HuH-7.5 (cell line): ENCODE measurements around the gene ZNF628.
A peak's percentile ranks its signal among the peaks of the same experiment; 100 is the strongest.

Experiments
- DNase-seq: peaks from one replicate; pipeline ENCODE4 v3.0.0; 2011; ENCODE audit warnings: low spot score

ZNF628 gene

DNA sequence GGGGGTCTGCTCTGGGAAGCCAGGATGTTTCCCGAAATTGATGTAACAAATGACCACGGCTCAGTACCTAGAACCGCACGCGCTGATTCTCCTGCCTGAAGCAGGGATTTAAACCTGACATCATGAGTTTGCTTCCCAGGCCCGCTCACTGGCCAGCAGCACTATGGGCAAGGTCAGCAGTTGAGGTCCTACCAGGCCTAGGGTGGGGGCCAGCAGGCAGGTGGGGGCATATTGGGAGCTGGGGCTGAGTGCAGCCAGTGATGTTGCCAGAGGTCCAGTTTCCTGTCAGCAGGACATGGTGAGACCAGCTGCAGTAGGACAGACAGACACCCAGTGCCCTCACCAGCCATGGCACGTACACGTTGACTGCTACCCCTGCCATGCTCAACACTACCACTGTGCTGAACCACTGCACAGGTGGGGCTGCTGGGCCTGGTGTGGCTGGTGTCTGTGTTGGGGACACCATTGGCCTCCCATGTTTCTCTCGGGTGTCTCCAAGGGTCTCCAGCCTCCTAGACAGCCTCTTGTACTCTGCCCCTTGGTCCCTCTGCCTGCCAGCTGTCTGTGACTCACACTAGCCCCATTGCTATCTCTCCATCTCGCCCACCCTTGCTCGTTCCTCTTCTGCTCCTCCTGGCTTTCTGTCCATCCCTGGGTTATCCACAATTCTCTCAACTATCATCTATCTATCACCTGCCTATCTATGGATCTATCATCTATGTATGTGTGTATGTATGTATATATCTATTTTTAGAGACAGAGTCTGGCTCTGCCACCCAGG, 10.8 kb upstream of the ZNF628 start:
- DNase-seq, result no peak

DNA sequence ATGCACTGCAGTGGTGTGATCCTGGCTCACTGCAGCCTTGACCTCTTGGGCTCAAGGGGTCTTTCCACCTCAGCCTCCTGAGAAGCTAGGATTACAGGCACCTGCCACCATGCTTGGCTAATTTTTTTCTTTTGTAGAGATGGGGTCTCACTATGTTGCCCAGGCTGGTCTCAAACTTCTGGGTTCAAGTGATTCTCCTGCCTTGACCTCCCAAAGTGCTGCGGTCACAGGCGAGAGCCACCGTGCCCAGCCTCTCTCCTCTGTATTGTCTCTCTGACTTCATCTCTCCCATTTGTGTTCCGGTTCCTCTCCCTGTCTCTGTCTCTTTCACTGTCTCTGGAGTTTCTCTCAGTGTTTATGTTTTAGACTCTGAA, 10.2 kb upstream of the ZNF628 start:
- no peak for DNase-seq

GRCh38 chr19:55467236-55468053, 9.0 kb upstream of the ZNF628 start:
- DNase-seq, result peak; percentile 88

DNA sequence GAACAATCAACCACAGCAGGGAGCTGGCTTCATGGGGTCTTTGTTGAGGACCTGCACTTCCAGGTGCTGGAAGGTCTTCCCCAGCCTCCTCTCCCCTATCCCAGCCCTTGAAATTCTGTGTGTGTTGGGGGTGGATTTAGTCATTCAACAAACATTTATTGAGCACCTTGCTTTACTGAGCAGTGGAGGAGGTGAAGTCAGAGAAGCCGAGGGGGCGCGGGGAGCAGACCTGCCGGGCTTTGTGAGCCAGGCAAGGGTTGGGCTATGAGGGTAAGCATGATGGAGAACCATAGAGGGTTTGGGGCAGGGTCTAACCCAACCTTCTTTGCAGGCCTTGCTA, 8.4 kb upstream of the ZNF628 start:
- no peak for DNase-seq

DNA sequence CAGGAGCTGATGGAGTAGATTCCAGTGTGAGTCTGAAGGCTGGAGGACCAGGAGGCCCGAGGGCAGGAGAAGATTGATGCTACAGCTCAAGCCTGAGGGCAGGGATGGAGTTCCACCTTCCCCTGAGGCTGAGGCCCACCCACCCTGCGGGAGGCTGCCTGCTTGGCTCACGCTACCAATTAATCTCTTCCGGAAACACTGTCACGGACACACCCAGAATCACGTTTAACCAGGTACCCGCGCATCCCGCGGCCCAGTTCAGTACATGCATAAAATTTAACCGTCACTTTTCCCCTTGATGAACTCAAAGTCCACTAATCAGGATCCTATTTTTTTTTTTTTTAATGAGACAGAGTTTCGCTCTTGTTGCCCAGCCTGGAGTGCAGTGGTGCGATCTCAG, 5.2 kb upstream of the ZNF628 start:
- DNase-seq, result no peak

DNA sequence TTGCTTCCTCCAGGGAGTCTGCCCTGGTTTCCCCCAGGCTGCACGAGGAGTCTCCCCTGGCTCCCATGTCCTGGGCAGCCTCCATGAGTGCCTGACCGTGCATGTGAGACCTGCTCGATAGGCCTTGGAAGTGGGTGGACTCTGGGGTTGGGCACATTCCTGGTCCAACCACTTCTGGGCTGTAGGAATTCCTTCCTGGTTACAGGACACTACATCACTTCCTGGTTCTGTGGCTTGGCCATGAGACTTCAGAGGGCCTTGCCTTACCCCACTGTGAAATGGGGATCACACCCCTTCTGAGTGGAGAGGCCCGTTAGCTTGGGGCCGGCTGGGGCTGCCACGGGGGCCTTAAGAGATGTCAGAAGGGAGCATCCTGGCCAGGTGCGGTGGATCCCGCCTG, 4.0 kb upstream of the ZNF628 start:
- DNase-seq, result no peak

DNA sequence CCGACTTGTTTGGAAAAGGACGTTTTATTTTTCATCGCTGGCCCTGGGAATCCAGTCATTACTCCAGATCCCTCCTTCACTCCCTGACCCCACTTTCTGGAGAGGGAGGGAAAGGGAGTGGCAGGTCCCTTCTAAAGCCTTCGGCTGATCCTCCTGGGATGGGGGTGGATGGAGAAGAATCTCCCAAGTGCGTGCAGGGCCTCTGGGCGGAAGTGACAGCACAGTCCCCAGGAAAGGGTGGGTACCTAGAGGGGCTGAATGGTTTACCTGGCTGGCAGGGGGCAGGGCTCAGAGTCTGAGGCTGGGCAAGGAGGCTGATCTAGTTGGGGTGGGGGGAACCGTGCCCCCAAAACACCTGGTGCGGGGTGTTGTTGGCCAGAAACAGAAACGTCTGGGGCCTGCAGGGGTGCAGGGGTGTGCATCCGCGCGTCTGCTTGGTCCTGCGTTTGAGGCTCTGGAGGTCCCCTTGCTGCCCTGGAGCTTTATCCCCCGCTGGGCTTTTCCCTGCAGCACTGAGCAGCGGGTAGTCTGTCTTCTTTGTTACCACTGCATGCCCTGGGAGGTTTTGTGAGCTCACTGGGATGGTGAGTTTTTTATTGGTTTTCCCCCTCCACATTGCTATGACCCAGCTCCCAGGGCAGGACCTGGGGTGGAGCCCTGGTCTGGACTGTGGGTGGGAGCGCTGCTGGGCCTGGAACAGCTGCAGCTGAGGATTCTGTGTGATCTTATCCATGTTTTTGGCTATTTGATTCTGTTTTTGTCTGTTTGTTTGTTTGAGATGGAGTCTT, 3.0 kb upstream of the ZNF628 start:
- DNase-seq, result no peak

GRCh38 chr19:55474269-55475265, 1.9 kb upstream of the ZNF628 start:
- no peak for DNase-seq

DNA sequence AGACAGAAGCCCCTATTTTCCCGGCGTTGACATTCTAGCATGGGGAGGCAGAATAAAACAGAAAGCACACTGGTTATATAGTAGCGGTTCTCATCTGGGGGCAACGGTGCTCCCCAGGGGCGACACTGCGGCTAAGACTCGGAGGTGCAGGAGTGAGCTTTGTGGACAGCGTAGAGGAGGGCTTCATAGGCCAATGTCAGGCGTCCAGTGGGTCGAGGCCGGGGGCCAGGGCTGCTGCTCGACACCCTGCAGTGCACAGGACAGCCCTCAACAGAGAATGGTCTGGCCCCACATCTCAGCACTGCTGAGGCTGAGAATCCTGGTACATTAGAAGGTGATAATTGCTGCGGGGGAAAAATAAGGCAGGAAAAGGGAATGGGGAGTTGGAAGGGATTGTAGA, 1.5 kb downstream of the ZNF628 start:
- no peak for DNase-seq

DNA sequence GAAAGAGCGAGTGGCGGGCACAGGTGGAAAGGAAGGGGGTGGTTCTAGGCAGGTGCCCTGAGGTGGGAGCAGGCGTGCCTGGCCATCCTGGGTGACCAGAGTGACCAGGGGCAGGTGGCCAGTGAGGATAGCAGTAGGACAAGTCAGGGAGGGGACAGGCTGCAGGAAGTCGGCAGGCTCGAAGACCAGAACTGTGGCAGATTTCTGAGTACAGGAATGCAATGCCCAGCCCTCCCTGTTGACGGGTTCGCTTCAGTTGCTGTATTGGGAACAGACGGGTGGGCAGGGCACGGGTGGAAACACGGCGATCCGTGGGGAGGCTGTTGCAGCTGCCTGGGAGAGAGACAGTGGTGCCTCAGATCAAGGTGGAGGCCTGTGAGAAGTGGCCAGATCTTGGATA, 1.9 kb downstream of the ZNF628 start:
- no peak for DNase-seq

DNA sequence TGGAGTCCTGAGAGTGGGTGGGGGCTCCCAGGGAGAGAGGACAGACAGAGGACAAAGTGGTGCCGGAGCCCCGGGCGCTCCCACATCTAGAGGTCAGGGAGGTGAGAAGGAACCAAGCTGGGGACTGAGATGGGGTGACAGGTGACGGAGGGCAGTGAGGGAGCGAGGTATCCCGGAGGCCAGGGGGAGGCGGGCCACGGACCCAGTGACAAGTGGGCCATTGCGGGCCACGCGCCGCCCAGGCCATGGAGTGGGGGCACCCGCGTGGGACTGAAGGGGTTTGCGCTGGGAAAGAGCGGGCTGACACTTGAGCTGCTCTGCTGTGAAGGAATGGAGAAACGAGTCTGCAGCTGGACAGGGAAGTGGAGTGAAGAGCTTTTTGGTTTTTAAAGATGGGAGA, 2.6 kb downstream of the ZNF628 start:
- no peak for DNase-seq

DNA sequence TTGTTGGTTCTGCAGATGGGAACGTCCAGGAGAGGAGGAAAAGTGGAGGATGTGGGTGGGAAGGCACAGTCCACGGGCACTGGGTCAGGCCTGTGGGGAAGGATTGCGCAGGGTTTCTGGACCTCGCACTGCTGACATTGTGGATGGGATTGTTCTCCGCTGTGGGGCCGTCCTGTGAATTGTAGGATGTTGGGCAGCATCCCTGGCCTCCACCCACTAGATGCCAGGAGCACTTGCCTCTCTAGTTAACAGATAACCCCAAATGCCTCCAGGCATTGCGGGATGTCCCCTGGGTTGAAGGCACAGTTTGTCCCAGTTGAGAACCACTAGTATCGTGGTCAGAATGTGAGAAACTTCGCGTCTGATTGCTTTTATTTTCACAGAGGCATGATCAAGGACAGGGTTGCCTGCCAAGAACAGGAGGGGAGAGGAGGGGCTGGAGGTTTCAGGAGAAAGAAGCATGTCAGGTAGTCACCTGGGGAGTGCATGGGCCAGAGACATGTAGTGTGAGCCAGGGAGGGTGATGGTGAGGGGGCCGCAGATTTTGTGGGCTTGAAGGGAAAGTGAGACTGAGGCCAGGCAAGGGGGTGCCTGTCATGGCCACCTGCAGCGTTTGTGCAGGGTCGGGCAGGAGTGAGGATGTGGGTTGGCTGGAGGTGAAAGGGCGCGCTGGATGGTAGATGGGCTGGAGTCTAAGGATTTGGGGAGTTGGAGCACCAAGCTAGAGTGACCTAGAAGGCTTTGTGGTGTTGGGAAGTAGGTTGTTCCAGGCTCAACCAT, 3.2 kb downstream of the ZNF628 start:
- no peak for DNase-seq

DNA sequence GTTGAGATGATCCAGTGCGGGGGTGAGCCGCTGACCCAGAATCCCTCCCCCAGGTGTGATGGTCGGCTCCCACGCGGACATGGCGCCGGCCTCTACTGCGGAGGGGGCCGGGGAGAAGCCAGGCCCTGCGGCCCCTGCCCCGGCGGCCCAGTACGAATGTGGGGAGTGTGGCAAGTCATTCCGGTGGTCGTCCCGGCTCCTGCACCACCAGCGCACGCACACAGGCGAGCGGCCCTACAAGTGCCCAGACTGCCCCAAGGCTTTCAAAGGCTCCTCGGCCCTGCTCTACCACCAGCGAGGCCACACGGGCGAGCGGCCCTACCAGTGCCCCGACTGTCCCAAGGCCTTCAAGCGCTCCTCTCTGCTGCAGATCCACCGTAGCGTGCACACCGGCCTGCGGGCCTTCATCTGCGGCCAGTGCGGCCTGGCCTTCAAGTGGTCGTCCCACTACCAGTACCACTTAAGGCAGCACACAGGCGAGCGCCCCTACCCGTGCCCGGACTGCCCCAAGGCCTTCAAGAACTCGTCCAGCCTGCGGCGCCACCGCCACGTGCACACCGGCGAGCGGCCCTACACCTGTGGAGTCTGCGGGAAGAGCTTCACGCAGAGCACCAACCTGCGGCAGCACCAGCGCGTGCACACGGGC, 4.9 kb downstream of the ZNF628 start:
- DNase-seq, result no peak

DNA sequence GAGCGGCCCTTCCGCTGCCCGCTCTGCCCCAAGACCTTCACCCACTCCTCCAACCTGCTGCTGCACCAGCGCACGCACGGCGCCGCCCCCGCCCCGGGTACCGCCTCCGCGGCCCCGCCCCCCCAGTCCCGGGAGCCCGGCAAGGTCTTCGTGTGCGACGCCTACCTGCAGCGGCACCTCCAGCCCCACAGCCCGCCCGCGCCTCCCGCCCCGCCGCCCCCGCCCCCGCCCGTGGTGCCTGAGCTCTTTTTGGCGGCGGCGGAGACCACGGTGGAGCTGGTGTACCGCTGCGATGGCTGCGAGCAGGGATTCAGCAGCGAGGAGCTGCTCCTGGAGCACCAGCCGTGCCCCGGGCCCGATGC, 5.4 kb downstream of the ZNF628 start:
- no peak for DNase-seq

DNA sequence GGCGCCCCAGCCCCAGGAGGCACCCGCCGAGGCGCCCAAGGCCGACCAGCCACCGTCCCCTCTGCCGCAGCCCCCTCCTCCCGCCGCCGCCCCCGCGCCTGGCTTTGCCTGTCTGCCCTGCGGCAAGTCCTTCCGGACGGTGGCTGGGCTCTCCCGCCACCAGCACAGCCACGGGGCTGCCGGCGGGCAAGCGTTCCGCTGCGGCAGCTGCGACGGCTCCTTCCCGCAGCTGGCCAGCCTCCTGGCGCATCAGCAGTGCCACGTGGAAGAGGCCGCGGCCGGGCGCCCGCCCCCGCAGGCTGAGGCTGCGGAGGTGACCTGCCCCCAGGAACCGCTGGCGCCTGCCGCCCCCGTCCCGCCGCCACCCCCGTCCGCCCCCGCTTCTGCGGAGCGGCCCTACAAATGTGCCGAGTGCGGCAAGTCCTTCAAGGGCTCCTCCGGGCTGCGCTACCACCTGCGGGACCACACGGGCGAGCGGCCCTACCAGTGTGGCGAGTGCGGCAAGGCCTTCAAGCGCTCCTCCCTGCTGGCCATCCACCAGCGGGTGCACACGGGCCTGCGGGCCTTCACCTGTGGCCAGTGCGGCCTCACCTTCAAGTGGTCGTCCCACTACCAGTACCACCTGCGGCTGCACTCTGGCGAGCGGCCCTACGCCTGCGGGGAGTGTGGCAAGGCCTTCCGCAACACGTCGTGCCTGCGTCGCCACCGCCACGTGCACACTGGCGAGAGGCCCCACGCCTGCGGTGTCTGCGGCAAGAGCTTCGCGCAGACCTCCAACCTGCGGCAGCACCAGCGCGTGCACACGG, 5.9 kb downstream of the ZNF628 start:
- DNase-seq, result no peak

GRCh38 chr19:55482967-55483705, 6.7 kb downstream of the ZNF628 start:
- DNase-seq, result no peak

DNA sequence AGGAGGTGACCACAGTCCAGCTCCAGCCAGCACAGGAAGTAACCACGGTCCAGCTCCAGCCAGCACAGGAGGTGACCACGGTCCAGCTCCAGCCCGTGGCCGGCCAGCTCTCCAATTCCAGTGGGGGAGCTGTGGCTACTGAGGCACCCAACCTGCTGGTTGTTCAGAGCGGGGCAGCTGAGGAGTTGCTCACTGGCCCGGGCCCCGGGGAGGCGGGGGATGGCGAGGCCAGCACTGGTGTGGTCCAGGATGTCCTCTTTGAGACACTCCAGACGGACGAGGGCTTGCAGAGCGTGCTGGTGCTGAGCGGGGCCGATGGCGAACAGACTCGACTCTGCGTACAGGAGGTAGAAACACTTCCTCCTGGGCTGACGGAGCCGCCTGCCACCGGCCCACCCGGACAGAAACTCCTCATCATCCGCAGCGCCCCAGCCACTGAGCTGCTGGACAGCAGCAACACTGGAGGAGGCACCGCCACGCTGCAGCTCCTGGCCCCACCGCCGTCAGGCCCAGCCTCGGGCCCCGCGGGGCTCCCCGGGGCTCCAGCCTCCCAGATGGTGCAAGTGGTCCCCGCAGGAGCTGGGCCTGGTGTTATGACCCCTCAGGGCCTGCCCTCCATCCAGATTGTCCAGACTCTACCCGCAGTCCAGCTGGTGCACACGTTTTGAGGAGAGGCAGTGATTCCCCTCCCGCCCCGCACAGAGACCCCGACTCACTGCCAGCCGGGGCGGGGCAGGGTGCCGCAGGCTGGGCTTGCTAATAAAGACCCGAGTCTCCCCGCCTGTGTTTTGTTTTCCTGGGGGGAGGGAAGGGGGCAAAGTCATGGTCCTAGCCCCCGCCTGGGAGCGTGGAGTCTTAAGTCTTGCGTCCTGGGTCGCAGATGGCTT, 7.5 kb downstream of the ZNF628 start:
- no peak for DNase-seq
